SK-N-MC (cell line): Measurements from ENCODE around the gene CTSE.

Source experiments
- EZH2 ChIP-seq: fragments of 200-600 bp; sonication (generic); IDR thresholded peaks from one replicate; pipeline ENCODE4 v1.6.1; 2017; ENCODE audit warnings: antibody characterized with exemption
- FOXP2 ChIP-seq: optimal IDR thresholded peaks from 2 replicates; pipeline ENCODE3; 2011; ENCODE audit warnings: mild to moderate bottlenecking, moderate library complexity; ENCODE audit not compliant: insufficient read depth; ENCODE audit errors: extremely low read length, control extremely low read depth
- POLR2AphosphoS5 ChIP-seq: IDR thresholded peaks from 2 replicates; pipeline ENCODE4 v1.6.1; 2012; ENCODE audit warnings: mild to moderate bottlenecking, low read depth, low read length, borderline replicate concordance

GRCh38 chr1:206001476-206001888, 22.2 kb downstream of the CTSE start:
- no peak for TF ChIP-seq EZH2
- TF ChIP-seq POLR2AphosphoS5 = no peak
- TF ChIP-seq FOXP2 = no peak
